Measurements from ENCODE around the gene GEN1. TPM values are rescaled to one million over a fixed set of nuclear protein-coding genes. Genes with fewer than 3 reads are reported as not detected.

GEN1 gene
- total RNA-seq, 4 donors from 2014 or later, result 1.4 to 5.8 (median 3.0) TPM

DNA sequence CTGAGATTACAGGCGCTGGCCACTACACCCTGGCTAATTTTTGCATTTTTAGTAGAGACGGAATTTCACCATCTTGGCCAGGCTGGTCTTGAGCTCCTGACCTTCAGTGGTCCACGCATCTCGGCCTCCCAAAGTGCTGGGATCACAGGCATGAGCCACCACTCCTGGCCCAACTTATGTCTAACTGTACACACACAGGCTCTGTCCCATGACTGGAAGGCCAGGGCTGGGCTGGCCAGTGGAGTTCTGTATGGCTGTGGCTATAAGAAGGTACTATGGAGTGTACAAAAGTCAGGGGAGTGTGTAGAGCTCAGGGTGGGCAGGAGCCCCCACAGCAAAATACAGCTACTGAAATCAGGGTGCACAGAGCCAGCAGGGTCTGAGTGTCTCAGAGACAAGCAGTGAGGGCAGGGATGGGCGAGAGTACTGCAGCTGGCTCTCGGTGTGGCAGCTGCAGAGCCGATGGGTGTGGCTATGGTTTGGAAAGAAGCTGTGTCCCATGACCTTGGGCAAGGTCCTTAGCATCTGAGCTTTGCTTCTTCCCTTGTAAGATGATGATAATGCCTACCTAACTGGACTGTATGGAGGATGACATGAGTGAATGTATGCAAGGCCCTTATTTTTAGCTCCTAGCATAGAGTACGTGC lies 51.9 kb downstream of the GEN1 start:
- no peaks in the 10 kb centered on the region for H3K9me3 ChIP-seq
- no peaks in the 10 kb centered on the region for H3K27me3 ChIP-seq
- 86 to 100% methylated on average over 1 of the region's 8 CpGs for WGBS, 2 donors (ENCODE audit: low coverage in 1 of 2)
- no peak for ATAC-seq
- H3K36me3 ChIP-seq, result no peaks in the 10 kb centered on the region
- TF ChIP-seq, protein P1, sequence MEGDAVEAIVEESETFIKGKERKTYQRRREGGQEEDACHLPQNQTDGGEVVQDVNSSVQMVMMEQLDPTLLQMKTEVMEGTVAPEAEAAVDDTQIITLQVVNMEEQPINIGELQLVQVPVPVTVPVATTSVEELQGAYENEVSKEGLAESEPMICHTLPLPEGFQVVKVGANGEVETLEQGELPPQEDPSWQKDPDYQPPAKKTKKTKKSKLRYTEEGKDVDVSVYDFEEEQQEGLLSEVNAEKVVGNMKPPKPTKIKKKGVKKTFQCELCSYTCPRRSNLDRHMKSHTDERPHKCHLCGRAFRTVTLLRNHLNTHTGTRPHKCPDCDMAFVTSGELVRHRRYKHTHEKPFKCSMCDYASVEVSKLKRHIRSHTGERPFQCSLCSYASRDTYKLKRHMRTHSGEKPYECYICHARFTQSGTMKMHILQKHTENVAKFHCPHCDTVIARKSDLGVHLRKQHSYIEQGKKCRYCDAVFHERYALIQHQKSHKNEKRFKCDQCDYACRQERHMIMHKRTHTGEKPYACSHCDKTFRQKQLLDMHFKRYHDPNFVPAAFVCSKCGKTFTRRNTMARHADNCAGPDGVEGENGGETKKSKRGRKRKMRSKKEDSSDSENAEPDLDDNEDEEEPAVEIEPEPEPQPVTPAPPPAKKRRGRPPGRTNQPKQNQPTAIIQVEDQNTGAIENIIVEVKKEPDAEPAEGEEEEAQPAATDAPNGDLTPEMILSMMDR (IDR thresholded peaks at IDR 0.05), result no peak
- H3K4me1 ChIP-seq, result no peaks in the 10 kb centered on the region
- H3K27ac ChIP-seq, result no peak overlapping the region
- H3K4me3 ChIP-seq, result no peak overlapping the region

DNA sequence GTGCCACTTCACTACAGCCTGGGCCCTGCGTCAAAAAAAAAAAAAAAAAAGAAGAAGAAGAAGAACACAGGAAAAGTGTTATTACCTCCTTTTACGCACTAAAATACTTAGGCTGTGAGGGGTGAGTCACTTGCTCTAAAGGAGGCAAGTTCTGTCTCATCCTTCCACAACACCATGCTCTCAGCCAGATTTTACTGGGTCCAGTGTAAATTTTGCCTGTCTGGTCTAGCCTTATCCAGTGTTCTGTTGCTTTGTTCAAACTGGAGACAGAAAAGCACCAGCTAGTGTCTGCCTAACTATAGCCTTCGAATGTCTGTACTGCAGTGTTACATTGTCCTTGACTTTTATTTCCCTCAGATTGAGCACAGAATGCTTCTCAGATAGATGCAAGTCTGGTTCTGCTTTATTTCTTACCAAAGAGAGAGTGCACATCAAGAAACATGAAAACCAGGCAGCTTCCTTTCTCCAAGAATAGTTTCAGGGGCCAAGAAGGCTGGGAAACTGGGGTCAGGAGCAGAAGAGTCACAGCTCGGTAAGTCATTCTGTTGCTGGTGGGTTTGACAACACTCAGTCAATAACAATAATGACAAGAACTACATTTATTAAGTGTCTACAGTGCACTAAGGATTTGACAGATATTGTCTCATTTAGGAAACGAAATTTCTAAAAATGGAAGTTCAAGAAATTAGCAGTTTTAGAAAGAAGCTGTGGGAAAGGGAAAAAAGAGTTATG lies 59.2 kb downstream of the GEN1 start:
- ATAC-seq, result no peak
- TF ChIP-seq POLR2A (IDR thresholded peaks at IDR 0.05), result no peak
- TF ChIP-seq, protein P1 (IDR thresholded peaks at IDR 0.05), result no peak
- TF ChIP-seq POLR2AphosphoS5 (IDR thresholded peaks at IDR 0.05), result no peak
- TF ChIP-seq EP300 (IDR thresholded peaks at IDR 0.05), result no peak
- H3K36me3 ChIP-seq, result no peaks in the 10 kb centered on the region
- H3K9me3 ChIP-seq, result no peaks in the 10 kb centered on the region
- no peaks in the 10 kb centered on the region for H3K27me3 ChIP-seq
- H3K4me1 ChIP-seq, result no peaks in the 10 kb centered on the region
- WGBS, 2 donors (ENCODE audit: low coverage in 1 of 2), result 63 to 70% methylated on average over 4 to 5 of the region's 5 CpGs
- H3K27ac ChIP-seq, result peak overlapping the region in 2 of 4 donors; percentile 17 to 31
- H3K4me3 ChIP-seq, result no peak overlapping the region

DNA sequence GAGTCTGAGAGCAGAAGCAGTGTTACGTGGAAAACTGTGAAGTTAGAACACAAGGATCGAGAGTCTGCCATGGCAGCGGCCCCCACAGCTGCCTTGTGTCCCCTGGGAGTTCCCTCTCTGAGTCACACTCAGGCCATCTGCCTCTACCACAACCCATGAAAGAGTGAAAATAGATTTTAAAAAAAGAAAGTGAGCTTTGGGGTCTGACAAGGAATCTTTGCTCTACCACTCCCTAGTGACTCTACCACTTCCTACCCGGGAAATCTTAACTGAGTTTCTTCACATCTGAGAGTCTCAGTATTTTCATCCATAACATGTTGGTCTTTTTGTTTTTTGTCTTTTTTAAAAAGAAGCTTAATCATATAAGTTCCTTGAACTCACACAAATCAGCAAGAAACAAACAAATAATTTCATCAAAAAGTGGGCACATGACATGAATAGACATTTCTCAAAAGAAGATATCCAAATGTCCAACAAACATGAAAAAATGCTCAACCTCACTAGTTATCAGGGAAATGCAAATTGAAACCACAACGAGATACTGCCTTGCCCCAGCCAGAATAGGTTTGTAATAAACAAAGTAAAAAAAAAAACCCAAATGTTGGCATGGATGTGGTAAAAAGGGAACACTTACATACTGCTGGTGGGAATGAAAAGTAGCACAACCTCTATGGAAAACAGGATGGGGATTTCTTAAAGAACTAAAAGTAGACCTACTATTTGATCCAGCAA lies 60.0 kb downstream of the GEN1 start:
- no peaks in the 10 kb centered on the region for H3K36me3 ChIP-seq
- 36 to 76% methylated on average over 2 to 5 of the region's 5 CpGs for WGBS, 2 donors (ENCODE audit: low coverage in 1 of 2)
- no peak for ATAC-seq
- peak overlapping the region in 1 of 4 donors; percentile 17 for H3K27ac ChIP-seq
- no peaks in the 10 kb centered on the region for H3K27me3 ChIP-seq
- no peak overlapping the region for H3K4me3 ChIP-seq
- H3K9me3 ChIP-seq, result no peaks in the 10 kb centered on the region
- TF ChIP-seq EP300 (IDR thresholded peaks at IDR 0.05) (no peak), POLR2AphosphoS5 (IDR thresholded peaks at IDR 0.05) (no peak), POLR2A (IDR thresholded peaks at IDR 0.05) (no peak)
- H3K4me1 ChIP-seq, result no peaks in the 10 kb centered on the region

DNA sequence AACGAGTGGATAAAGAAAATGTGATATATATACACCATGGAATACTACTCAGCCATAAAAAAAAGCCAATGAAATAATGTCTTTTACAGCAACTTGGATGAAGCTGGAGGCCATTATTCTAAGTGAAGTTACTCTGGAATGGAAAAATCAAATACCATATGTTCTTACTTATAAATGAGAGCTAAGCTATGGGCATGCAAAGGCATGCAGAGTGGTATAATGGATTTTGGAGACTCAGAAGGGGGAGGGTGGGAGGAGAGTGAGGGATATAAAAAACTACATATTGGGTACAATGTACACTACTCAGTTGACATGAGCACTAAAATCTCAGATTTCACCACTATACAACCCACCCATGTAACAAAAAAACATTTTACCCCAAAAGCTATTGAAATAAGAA lies 60.7 kb downstream of the GEN1 start:
- WGBS, 2 donors (ENCODE audit: low coverage in 1 of 2), result 100% methylated on average over 1 of the region's 1 CpG
- Histone ChIP-seq H3K4me3 (no peak overlapping the region), H3K27ac (no peak overlapping the region), H3K36me3 (no peaks in the 10 kb centered on the region), H3K4me1 (no peaks in the 10 kb centered on the region), H3K9me3 (no peaks in the 10 kb centered on the region), H3K27me3 (no peaks in the 10 kb centered on the region)
- no peak for TF ChIP-seq EP300 (IDR thresholded peaks at IDR 0.05)
- TF ChIP-seq POLR2AphosphoS5 (IDR thresholded peaks at IDR 0.05), result no peak
- TF ChIP-seq, protein P1 (IDR thresholded peaks at IDR 0.05), result no peak
- no peak for TF ChIP-seq POLR2A (IDR thresholded peaks at IDR 0.05)
- no peak for ATAC-seq

DNA sequence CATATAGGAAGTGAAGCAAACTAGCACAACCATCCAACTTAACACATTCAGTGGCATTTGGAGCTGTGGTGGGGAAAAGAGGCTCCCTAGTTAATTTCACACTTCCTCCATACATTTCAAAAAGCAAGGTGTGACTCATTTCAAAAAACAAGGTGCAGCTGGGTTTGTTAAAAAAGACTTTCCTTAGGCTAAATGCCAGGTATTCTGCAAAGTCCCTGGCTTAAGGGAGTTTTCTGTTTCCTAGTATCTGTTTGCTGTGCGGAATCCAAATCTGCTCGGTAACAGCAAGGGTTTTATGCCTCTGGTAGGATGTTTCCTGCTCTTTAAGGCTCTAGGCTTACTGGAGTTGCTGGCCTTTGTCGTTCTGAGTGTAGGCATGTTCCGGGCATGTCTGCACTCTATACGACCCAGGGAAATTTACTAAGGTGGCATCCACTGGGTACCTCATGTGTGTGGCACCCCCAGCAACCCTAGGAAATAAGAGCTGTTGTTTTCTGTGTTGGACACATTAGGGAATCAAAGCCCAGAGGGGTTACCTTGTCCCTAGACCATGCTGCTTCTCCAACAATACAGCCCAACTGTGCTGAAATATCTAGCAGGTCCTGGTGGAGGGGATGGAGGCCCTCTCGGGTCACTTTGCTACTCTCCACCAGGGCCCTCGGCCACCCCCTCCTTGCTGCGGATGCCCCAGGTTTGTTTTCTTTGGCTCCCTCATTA lies 61.7 kb downstream of the GEN1 start:
- 72 to 75% methylated on average over 2 to 8 of the region's 8 CpGs for WGBS, 2 donors (ENCODE audit: low coverage in 1 of 2)
- TF ChIP-seq, protein P1 (IDR thresholded peaks at IDR 0.05), result no peak
- TF ChIP-seq EP300 (IDR thresholded peaks at IDR 0.05) (no peak), POLR2A (IDR thresholded peaks at IDR 0.05) (no peak), POLR2AphosphoS5 (IDR thresholded peaks at IDR 0.05) (no peak)
- H3K9me3 ChIP-seq, result no peaks in the 10 kb centered on the region
- H3K4me1 ChIP-seq, result no peaks in the 10 kb centered on the region
- ATAC-seq, result no peak
- H3K4me3 ChIP-seq, result no peak overlapping the region
- H3K27ac ChIP-seq, result no peak overlapping the region
- no peaks in the 10 kb centered on the region for H3K27me3 ChIP-seq
- H3K36me3 ChIP-seq, result no peaks in the 10 kb centered on the region
